Measurements from ENCODE around the gene CFP.

Gene CFP

GRCh38 chrX:47573341-47574075 lies 56.2 kb downstream of the CFP start:
- DNase-seq: no peak

Data from activated naive CD4-positive, alpha-beta T cell treated with anti-CD3 and anti-CD28 coated beads, Interleukin-2, amount 50 U/mL, for 16 hours (primary cell).